Spinal cord (tissue), 10 donors: Measurements from ENCODE around the gene PGLYRP4. TPM values are rescaled to one million over a fixed set of nuclear protein-coding genes. Genes with fewer than 3 reads are reported as not detected.
"Not testable (repeated sequence)": the region's sequence is repeated elsewhere in the genome, so short reads cannot be mapped to it uniquely, and the experiment has no call there.

ENCODE experiments used
- DNase-seq, 6 donors: peaks; one replicate each; pipeline versions ENCODE4 v3.0.0 to v3.0.0-alpha.2; 2013 to 2015; ENCODE audit warnings: low spot score in 6 of 6, low read depth in 4 of 6
- H3K27ac ChIP-seq: one replicate; pipeline ENCODE4 v1.5.1; 2013; ENCODE audit warnings: low read depth, low read length, control low read depth
- H3K27me3 ChIP-seq: one replicate; pipeline ENCODE4 v1.6.1; 2013; ENCODE audit warnings: low read length; ENCODE audit not compliant: control insufficient read depth, insufficient read depth
- H3K36me3 ChIP-seq: one replicate; pipeline ENCODE4 v1.6.1; 2013; ENCODE audit warnings: low read length; ENCODE audit not compliant: control insufficient read depth, insufficient read depth
- H3K4me1 ChIP-seq: one replicate; pipeline ENCODE4 v1.6.1; 2013; ENCODE audit warnings: low read length; ENCODE audit not compliant: control insufficient read depth, insufficient read depth
- H3K4me3 ChIP-seq: one replicate; pipeline ENCODE4 v1.5.1; 2013; ENCODE audit warnings: low read depth, low read length, control low read depth
- H3K9me3 ChIP-seq: one replicate; pipeline ENCODE4 v1.6.1; 2013; ENCODE audit warnings: low read length; ENCODE audit not compliant: control insufficient read depth, insufficient read depth
- WGBS: methylation state at CpG from one replicate; pipeline ENCODE4 v1.1.5; 2013; ENCODE audit warnings: missing lambda C conversion rate; ENCODE audit not compliant: insufficient coverage; 5-methylcytosine and 5-hydroxymethylcytosine counted together
- polyA plus RNA-seq, 2 donors: library from polyadenylated mRNA; unstranded; fragments of 120-200 nt; gene quantifications; one replicate each; pipeline ENCODE4 v1.2.1, GENCODE V29; 2013; ENCODE audit not compliant: insufficient read length in 2 of 2
- total RNA-seq, 2 donors: library from RNA; depleted of rRNA in 1 of 2; stranded (reverse); fragments of 120-200 nt in 1 of 2; fragments of >200 nt in 1 of 2; gene quantifications; one replicate each; pipeline versions ENCODE4 v1.2.3 to v1.2.4, GENCODE V29; 2013 to 2014
- donor health status: healthy.

Gene PGLYRP4
- total and polyA plus RNA-seq, 4 donors = not detected

DNA sequence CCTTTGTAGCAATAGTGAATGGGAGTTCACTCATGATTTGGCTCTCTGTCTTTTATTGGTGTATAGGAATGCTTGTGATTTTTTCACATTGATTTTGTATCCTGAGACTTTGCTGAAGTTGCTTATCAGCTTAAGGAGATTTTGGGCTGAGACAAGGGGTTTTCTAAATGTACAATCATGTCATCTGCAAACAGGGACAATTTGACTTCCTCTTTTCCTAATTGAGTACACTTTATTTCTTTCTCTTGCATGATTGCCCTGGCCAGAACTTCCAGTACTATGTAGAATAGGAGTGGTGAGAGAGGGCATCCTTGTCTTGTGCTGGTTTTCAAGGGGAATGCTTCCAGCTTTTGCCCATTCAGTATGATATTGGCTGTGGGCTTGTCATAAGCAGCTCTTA, 32.6 kb downstream of the PGLYRP4 start:
- not testable (repeated sequence) for H3K9me3 ChIP-seq, H3K27ac ChIP-seq, H3K4me3 ChIP-seq, H3K36me3 ChIP-seq, H3K27me3 ChIP-seq, H3K4me1 ChIP-seq, DNase-seq

DNA sequence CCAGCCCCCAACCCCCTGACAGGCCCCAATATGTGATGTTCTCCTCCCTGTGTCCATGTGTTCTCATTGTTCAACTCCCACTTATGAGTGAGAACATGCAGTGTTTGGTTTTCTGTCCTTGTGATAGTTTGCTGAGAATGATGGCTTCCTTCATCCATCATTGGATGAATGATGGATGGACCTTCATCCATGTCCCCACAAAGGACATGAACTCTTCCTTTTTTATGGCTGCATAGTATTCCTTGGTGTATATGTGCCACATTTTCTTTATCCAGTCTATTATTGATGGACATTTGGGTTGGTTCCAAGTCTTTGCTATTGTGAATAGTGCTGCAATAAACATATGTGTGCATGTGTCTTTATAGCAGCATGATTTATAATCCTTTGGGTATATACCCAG, 34.3 kb downstream of the PGLYRP4 start:
- H3K27ac ChIP-seq, DNase-seq, H3K36me3 ChIP-seq, H3K4me1 ChIP-seq, H3K27me3 ChIP-seq, H3K4me3 ChIP-seq, H3K9me3 ChIP-seq: not testable (repeated sequence)

DNA sequence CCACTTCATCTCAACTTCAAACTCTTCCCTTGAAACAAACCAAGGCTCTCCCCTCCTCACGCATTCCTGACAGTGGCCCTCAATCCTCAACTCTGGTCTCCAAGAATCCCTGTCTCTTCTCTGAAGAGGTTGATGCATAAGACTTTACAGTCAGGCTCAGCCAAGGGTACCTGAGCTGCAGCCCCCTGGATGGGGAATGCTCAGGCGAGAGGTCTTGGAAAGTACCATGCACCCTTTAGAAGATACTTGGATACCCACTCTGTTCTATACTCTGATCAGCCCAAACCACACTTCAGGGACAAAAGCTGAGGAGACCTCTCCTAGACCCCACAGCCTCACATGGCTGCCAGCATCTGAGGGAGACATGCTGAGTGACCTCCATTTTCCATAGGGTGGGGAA, 35.4 kb downstream of the PGLYRP4 start:
- Histone ChIP-seq H3K36me3 (no peaks in the 10 kb centered on the region), H3K4me3 (no peak overlapping the region), H3K9me3 (no peaks in the 10 kb centered on the region), H3K27me3 (no peaks in the 10 kb centered on the region), H3K4me1 (no peaks in the 10 kb centered on the region), H3K27ac (no peak overlapping the region)
- 100% methylated on average over 2 of the region's 2 CpGs for WGBS
- no peak for DNase-seq

DNA sequence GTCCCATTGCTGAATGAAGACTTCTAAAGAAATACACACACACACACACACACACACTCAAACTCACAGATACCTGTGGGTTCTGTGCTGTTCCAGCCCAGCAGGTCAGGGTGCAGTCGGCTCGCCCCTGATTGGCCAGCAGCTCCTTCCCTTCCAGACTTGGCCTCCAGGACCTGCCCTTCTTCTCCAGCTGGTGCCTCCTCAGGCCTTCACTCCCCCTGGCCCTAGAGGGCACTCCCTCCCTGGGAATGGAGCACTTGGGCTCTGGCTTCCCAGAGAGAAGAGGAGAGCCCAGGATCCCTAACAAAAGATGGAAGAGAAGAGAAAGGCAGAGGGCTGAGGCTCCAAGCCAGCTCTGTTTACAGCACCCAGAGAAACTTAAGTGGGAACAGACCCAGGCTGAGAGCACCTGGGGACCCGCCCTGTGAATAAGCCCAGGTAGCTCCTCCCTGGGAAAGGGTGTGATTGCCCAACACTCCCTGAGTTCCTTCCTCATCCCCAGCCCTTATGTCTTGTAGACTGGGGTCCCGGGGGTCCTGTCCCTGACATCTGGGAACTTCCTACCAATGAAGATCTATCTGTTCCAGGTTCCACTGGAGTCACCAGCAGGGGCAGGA, 36.0 kb downstream of the PGLYRP4 start, which contains the start of gene PGLYRP3:
PGLYRP3 (minus strand) TSS at position 383 of the 617 bp plus-strand sequence. CDS start 2,287 bp downstream, outside the sequence.
- H3K36me3 ChIP-seq = no peaks in the 10 kb centered on the region
- H3K27me3 ChIP-seq = no peaks in the 10 kb centered on the region
- 82% methylated on average over 3 of the region's 4 CpGs for WGBS
- no peaks in the 10 kb centered on the region for H3K9me3 ChIP-seq
- H3K4me1 ChIP-seq = no peaks in the 10 kb centered on the region
- no peak within 1 kb of the TSS for H3K27ac ChIP-seq
- DNase-seq = no peak
- H3K4me3 ChIP-seq = no peak within 1 kb of the TSS

DNA sequence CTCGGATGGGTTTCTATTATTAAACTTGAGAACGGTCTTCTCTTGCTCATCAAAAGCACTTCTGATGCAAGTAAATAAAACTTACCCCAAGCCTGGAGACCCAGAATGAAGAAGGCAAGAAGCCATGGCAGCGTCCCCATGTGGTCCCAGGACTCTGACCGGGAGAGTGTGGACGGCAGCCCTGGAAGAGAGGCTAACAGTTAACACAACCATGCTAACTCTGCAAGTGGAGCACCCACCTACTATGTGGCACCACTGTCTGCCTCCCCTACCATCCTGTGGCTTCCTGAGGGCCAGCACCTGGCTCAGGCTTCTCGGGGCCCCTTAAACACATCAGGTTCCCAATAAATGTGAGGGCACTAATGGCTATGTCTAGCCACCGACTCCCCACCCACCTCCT, 38.1 kb downstream of the PGLYRP4 start:
- DNase-seq = no peak
- H3K4me3 ChIP-seq = no peak overlapping the region
- no peaks in the 10 kb centered on the region for H3K9me3 ChIP-seq
- WGBS = 84% methylated on average over 5 of the region's 7 CpGs
- no peaks in the 10 kb centered on the region for H3K36me3 ChIP-seq
- no peaks in the 10 kb centered on the region for H3K27me3 ChIP-seq
- H3K27ac ChIP-seq = no peak overlapping the region
- no peaks in the 10 kb centered on the region for H3K4me1 ChIP-seq

DNA sequence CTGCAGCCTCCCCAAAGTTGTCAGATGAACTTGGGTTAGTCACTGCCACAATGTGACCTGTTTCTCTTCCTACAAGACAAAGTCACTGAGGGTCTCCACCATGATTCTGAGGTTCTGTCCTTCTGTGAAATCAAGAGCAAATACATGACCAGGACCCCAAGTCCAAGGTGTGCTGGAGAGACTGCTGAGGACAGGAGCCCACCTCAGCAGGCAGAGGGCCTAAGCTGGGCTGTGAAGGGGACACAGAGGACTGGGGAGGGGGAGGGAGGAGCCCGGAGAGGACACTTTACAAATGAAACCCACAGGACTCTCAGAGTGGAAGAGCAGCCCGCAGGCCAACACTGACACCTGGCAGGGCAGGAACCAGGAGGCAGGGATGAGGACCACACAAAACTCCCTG, 39.2 kb downstream of the PGLYRP4 start:
- Histone ChIP-seq H3K27me3 (no peaks in the 10 kb centered on the region), H3K4me1 (no peaks in the 10 kb centered on the region)
- 75% methylated on average over 2 of the region's 2 CpGs for whole genome bisulfite sequencing

DNA sequence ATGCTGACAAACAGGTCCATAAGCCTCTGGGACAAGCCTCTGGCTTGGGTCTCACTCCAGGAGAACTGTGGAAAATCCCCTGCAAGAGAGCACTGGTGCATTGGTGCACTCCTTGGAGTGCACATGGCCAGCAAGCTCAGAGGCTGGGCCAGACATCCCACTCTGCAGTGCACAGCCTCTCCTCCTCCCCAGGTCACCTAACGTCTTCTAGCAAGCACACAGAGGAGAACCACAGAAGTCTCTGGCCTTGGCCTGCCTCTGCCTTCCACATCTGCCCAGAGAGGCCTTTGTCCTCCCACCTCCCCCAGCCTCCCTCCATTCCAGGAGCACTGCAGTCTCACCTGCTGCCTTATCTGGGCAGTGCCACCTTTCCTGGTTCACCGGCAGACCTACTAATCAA, 40.1 kb downstream of the PGLYRP4 start:
- H3K36me3 ChIP-seq = no peaks in the 10 kb centered on the region
- 65% methylated on average over 2 of the region's 2 CpGs for WGBS
- H3K9me3 ChIP-seq = no peaks in the 10 kb centered on the region
- no peaks in the 10 kb centered on the region for H3K4me1 ChIP-seq
- no peak overlapping the region for H3K27ac ChIP-seq
- H3K27me3 ChIP-seq = no peaks in the 10 kb centered on the region
- no peak overlapping the region for H3K4me3 ChIP-seq
- DNase-seq = no peak

More for the DNA sequence above, 39.2 kb downstream of the PGLYRP4 start:
- Histone ChIP-seq H3K27ac (no peak overlapping the region), H3K36me3 (no peaks in the 10 kb centered on the region), H3K9me3 (no peaks in the 10 kb centered on the region), H3K4me3 (no peak overlapping the region)
- DNase-seq = no peak

DNA sequence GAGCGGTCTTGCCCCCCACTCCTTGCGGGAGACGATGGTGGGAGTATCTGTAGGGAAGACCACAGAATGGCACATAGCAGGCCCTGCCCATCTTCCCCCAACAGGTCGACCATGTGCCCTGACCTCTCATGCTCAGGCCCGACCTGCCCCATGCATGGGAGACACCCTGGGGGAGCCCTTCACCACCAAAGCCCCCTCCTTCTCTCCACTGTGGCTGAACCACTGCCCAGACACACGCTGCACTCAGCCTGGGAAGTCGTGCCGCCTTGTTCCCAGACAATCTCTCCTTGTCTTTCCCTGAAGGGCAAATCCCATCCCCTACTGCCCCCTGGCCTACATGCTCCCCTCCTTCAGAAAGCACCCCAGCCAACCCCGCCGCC, 41.4 kb downstream of the PGLYRP4 start:
- no peak for DNase-seq
- H3K27ac ChIP-seq = no peak overlapping the region
- no peak overlapping the region for H3K4me3 ChIP-seq
- H3K9me3 ChIP-seq = no peaks in the 10 kb centered on the region
- H3K36me3 ChIP-seq = no peaks in the 10 kb centered on the region
- no peaks in the 10 kb centered on the region for H3K4me1 ChIP-seq
- H3K27me3 ChIP-seq = no peaks in the 10 kb centered on the region
- WGBS = 79% methylated on average over 9 of the region's 10 CpGs

DNA sequence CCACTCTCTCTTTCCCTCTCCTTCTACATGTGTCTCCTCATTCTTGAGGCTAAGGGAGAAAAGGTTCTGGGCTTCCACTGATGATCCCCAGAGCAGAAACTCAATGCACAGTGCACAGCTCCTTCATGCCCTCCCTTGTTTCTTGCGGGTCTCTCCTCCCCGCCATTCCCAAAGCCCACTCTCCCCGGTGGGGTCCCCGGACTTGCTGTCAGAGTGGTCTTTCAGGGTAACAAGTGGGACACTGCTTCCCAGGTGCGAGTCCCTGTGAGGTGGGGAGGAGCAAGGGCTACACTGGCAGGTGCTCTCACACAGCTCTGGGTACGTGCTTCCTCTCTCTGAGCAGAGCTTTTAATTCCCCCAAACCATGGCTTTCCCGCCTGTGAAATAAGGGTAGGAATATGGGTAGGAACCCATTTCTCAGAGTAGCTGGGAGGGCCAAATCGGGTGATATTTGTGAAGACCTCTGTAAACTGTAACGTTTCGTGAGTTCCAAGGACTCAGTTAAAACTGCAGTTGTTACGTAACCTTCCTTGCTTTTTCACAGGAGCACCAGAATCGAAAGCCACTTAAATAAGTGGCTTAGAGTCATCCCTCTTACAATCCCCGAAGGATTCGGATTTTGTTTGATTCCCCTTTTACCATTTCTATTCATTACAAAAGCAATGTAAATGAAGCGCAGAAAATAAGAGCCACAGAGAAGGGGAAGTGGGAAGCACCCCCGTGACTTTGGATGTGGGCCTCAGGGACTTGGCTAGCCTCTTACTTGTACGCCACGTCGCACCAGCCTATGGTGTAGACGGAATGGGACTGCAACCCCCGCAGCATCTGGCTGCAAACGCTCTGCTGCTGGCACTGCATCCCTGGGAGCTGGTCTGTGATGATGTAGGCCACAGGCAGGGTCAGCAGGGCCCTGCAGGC, 42.1 kb downstream of the PGLYRP4 start:
- no peak overlapping the region for H3K4me3 ChIP-seq
- 84% methylated on average over 14 of the region's 22 CpGs for WGBS
- no peak for DNase-seq
- H3K9me3 ChIP-seq = no peaks in the 10 kb centered on the region
- no peaks in the 10 kb centered on the region for H3K36me3 ChIP-seq
- no peaks in the 10 kb centered on the region for H3K4me1 ChIP-seq
- no peak overlapping the region for H3K27ac ChIP-seq
- no peaks in the 10 kb centered on the region for H3K27me3 ChIP-seq

DNA sequence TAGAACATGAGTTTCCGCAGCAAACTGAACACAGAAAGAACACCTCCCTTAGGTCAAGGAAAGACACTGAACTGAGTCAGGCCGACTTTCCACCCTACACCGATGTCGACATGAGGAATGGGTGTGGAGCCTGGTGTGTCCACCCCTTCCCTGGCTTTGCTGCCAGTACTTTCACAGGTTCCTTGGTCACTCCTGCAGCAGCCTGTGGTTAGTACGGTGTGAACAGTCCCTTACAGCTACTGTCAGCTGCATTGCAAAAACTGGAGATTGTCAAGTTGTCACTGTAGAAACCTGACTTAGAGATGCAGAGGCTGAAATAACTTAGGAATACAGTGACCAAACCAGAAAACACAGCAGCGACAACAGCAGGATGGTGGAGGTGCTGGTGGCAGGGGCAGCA, 43.0 kb downstream of the PGLYRP4 start:
- no peaks in the 10 kb centered on the region for H3K4me1 ChIP-seq
- H3K36me3 ChIP-seq = no peaks in the 10 kb centered on the region
- DNase-seq = no peak
- no peaks in the 10 kb centered on the region for H3K9me3 ChIP-seq
- no peak overlapping the region for H3K4me3 ChIP-seq
- H3K27me3 ChIP-seq = no peaks in the 10 kb centered on the region
- no peak overlapping the region for H3K27ac ChIP-seq
- WGBS = 87% methylated on average over 6 of the region's 6 CpGs
